DMS 273 (cell line): ENCODE data around the gene KLC4.

Source experiments
- DNase-seq: peaks from one replicate; lab custom pipeline; 2025; ENCODE audit not compliant: unreplicated experiment; lab: John Stamatoyannopoulos, UW

KLC4 gene

GRCh38 chr6:43059168-43060033 lies at the start of gene KLC4, which contains the start of gene MRPL2:
Gene KLC4 (plus strand): TSS chr6:43059631. CDS start chr6:43061336, 1,705 bp downstream.
Gene MRPL2 (minus strand): TSS chr6:43059434. CDS start chr6:43059381, 53 bp downstream.
- peak; percentile 99 for DNase-seq

DNA sequence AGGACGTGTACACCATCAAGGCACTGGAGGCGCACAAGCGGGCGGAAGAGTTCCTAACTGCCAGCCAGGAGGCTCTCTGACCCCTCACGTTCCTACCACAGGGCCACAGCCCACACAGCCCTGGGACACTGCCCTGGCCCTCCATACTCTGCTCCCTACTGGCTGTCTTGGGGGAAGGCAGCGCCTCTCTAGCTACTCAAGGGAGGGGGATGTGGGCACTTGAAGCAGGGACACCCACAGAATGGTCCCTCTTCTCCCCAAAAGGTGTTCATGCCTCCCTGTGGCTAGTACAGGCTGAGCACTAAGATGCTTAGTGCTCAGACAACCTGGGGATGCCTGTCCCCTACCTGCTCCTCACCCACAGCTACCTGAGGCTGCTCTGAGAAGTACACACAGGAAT lies 48.2 kb upstream of the KLC4 start:
- no peak for DNase-seq

DNA sequence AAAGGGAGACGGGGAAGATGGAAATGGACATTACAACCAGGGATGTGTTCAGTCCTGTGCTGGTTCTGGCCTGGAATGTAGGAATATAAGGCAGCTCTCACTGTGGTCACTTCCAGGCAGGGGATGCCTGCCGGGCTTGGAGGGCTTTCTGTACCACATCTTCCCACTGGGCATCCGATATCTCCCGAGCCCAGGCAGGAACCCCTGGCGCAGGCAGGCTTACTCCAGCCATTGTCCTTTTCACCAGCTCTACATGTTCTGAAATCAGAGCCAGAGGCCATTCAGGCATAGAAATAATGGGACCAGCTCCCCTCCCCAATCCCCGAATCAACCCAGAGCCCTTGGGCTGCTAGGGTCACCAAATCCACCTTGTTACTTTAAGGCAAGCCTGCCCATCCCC lies 47.1 kb upstream of the KLC4 start:
- no peak for DNase-seq

DNA sequence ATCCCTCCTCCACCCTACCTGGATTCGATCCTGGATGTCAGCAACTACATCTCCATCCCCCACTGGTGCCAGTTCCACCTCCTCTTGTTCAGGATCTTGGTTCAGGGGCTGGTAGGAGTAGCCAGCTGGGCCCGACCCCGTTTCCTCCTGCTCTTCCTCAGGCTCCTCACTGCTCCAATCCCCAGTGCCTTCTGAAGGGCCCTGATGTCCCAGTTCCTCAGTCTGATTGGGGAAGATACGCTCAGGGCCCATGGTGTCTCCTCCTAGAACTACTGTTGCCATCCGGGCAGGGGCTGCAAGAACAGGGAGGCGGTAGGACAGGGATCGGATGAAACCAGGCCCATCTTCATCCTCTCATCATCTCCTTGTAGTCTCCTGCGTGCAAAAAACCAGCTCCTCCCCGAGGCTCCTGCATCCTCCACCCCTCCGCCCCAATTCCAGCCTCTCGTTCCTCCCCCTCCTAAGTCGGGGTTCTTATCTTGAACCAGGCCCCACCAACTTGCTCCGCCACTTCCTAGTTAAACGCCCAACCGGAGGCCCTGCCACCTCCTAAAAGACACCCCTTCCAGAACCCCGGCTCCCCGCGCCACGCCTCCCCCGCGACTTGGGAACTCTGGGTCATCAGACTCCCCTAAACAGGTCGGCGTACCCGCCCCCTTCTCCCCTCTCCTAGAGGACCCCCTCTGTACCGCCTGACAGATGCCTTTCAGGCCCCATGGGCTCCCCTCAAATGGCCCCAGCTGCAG lies 46.2 kb upstream of the KLC4 start:
- DNase-seq: peak; percentile 57

DNA sequence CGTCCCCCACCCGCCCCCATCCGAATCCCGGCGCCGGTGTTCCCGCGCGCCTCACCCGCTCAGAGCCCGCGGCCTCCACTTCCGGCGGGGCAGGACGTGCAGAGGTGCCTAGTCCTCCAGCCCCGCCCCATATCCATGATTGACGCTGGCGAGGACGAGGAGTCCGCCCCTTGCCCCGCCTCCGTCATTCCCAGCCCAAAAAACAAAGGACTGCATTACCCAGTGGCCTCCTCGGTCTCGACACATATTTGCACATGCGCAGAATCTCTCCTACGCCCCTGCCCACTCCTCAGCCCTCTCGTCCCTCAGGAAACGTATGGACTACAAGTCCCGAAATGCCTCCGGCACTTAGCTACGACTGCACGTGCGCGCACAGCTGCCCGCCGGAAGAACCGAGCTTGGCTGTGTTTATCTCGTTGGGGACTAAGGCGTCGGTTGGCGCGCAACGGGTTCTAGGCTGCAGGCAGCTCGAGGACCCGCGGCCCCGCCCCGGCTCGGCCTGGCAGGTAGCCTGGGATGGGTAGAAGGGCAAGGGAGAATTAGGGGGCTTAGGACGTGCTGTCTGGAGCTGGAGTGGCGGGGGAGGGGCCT lies 45.5 kb upstream of the KLC4 start, which contains the start of the genes KLHDC3 and MEA1:
KLHDC3 (plus strand) TSS at position 407 of the 591 bp plus-strand sequence. CDS start 2,944 bp downstream, outside the sequence.
MEA1 (minus strand) TSS at position 104 of the 591 bp plus-strand sequence. CDS start 133 bp downstream, outside the sequence.
- DNase-seq: peak; percentile 100

DNA sequence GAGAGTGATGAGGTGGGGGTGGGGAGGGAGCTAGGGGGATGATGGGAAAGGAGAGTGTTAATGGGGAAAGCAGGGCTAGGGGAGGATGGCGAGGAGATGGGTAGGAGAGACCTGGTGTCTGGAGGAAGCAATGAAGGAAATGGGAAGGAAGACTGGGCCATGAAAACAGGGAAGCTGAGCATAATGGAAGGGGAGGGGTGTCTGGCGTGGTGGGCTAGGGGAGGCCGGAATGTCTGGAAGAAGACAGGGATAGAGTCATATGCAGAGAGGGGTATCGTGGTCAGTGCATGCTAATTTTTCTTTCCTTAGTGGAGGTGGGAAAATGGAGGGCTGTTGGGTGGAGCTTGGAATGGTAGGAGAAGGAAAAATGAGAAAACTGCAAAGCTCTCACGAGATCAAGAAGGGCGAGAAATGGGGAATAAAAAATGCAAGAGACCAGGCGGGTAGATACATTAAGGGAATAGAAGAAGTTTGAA lies 45.0 kb upstream of the KLC4 start:
- peak; percentile 56 for DNase-seq

- no peak for DNase-seq
Observed at GRCh38 chr6:43016176-43016942, 43.1 kb upstream of the KLC4 start.

DNA sequence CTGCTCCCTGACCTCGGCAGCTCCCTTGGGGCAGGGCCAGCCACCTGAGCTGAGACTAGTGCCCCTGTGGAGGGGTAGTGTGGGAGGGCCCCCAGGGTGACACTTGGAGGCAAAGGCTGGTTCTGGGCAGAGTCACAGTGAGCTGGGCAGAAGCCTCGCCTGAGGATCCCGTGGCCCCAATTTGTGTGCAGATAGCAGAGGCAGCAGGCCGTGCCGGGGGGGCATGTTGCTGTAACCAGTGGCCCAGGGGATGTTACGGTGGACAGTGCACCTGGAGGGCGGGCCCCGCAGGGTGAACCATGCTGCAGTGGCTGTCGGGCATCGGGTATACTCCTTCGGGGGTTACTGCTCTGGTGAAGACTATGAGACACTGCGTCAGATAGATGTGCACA lies 42.5 kb upstream of the KLC4 start:
- no peak for DNase-seq

GRCh38 chr6:43019152-43019551 lies 40.3 kb upstream of the KLC4 start:
- no peak for DNase-seq

GRCh38 chr6:43020052-43020705 lies 39.3 kb upstream of the KLC4 start:
- no peak for DNase-seq

DNA sequence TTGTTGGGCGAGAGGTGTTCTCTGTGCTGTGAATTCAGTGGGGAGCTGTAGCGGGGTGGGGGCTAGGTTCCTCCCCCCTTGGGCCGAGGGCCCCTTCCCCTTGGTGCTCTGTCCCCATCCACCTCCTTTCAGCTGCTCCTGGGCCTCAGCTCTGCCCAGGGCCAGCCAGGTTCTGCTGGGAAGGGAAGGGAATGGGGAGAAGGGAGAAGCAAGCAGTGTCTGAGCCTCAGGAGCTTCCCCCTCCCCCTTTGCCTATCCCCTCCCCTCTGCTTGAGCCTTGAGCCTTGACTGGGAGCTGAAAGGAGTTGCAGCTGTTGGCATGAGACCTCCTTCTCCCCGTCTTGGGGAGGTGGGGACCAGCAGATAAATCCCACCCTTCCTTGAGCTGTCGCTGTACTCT lies 38.6 kb upstream of the KLC4 start:
- DNase-seq: peak; percentile 70

- peak; percentile 94 for DNase-seq
Observed at GRCh38 chr6:43021270-43022047, 38.0 kb upstream of the KLC4 start, which contains the start of gene RRP36. Gene RRP36 (plus strand): TSS chr6:43021623. CDS start chr6:43021655, 32 bp downstream.

GRCh38 chr6:43024436-43024835 lies 35.0 kb upstream of the KLC4 start:
- DNase-seq: no peak

GRCh38 chr6:43026365-43026764 lies 33.1 kb upstream of the KLC4 start:
- no peak for DNase-seq

DNA sequence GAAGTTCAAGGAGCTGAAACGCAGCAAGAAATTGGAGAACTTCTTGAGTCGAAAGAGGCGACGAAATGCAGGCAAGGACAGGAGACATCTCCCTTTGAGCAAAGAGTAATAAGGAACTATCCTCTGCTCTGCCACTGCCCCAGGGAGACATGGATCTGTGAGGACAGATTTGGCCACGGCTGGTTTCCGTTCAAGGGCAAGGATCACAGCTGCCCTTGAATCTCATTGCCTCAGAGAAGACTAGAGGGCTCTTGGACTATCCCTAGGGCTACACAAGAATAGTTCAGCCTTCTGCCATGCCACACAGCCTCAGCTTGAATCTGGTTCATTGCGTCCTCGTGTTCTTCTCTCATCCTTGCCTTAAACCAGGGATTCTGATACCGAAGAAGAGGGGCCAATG lies 30.3 kb upstream of the KLC4 start:
- DNase-seq: no peak

- DNase-seq: no peak
Observed at GRCh38 chr6:43032326-43032725, 27.1 kb upstream of the KLC4 start.

- no peak for DNase-seq
Observed at GRCh38 chr6:43033496-43034189, 25.8 kb upstream of the KLC4 start.

- DNase-seq: no peak
Observed at GRCh38 chr6:43034190-43034525, 25.3 kb upstream of the KLC4 start.
